ENCODE data around the gene OR2C3. TPM values are rescaled to one million over a fixed set of nuclear protein-coding genes. Genes with fewer than 3 reads are reported as not detected.

OR2C3 gene
- total RNA-seq, 1 experiment from 2014 or later = not detected

DNA sequence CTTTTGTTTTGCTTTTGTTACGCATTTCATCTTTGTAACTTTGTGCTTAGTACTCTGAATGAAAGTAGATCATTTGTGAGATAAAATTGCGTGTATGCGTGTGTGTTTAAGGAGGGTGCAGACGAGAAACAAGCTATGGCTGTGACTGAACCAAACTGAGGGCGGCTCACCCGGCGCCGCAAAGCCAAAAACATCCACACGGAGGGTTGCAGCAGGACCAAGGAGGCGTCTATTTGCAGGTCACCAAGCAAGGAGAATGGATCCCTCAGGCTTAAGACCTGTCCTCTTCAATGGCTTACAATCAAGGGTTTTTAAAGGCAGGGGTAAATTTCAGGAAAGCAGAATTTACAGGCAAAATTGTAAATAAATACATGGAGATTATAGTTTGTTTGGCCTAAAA is 25.5 kb upstream of the OR2C3 start:
- CTCF ChIA-PET = no interaction called here

DNA sequence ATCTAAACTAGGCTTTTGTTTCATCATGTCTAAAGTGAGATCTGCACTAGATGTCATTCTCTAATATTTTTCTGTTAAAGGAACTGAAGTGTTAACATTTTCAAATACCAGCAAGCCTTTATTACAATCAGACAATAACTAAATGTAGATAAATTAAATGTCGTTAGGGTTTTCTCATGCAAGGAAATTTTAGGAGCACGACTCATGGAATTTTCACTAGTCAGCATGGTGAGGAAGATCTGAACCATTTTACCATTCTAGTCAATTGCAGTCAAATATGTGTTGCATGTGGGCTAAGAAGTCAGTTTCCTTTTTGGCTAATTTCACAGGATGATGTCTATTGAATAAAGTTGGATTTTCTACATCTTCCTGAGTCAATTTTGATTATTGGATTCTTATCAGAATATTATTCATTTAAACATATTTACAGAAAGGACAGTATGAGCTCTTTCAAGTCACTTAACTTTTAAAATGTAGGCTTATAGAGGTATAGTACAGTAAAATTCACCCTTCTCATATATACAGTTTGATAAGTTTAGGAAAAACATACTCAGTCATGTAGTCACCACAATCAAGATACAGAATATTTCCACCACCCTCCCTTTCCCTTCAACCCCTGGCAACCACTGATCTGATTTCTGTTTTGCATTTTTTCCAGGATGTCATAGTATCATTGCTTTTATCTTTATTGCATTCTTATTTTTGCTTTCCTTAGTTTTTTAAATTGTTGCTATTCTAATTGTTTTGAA is 21.9 kb upstream of the OR2C3 start:
- Histone ChIP-seq H3K27me3 (ENCODE audit: insufficient read depth, low read length) (no peaks in the 10 kb centered on the region), H3K4me2 (ENCODE audit: low read length) (no peak overlapping the region), H3K9me3 (ENCODE audit: control insufficient read depth in 1 of 2, insufficient read depth in 1 of 2, low read depth in 1 of 2, low read length in 2 of 2) (no peaks in the 10 kb centered on the region; a peak in 1 of 4 replicates), H3K4me1 (ENCODE audit: control insufficient read depth in 1 of 2, insufficient read depth in 2 of 2, low read length in 2 of 2) (no peaks in the 10 kb centered on the region), H3K9ac (ENCODE audit: low read length) (no peak overlapping the region), H3K27ac (ENCODE audit: low read depth, low read length) (no peak overlapping the region), H3K9me2 (ENCODE audit: insufficient read depth) (no peaks in the 10 kb centered on the region), H2AFZ (ENCODE audit: low read depth, low read length, poor library complexity, severe bottlenecking) (no peak overlapping the region), H3K4me3 (replicated peaks in 1 of 2; ENCODE audit: low read depth in 1 of 2, low read length in 2 of 2) (no peak overlapping the region), H3K36me3 (ENCODE audit: control insufficient read depth in 1 of 2, insufficient read depth in 2 of 2, low read length in 2 of 2) (no peaks in the 10 kb centered on the region), H3K79me2 (ENCODE audit: insufficient read depth, low read length) (no peaks in the 10 kb centered on the region), H4K20me1 (ENCODE audit: insufficient read depth) (no peaks in the 10 kb centered on the region)
- CTCF ChIA-PET = no interaction called here
- DNase-seq (ENCODE audit: low read depth, low spot score) = no peak
- BruUV-seq (replicated peaks) = no TSS peak
- RAD21 ChIA-PET (ENCODE audit: low non-redundant PET in 1 of 2, low total read pairs in 2 of 2, uncharacterized antibody in 2 of 2, unreplicated experiment in 2 of 2) = no interaction called here
- ATAC-seq = no peak
- POLR2A ChIA-PET = no interaction called here
- intact Hi-C loops (cut with micrococcal nuclease) = no loop called here
- TF ChIP-seq JUND (IDR thresholded peaks at IDR 0.05) = no peak
- no peak for TF ChIP-seq TCF7L2 (IDR thresholded peaks at IDR 0.05; ENCODE audit: borderline replicate concordance, extremely low read depth, insufficient read depth, insufficient read length)
- no peak for TF ChIP-seq CEBPB (IDR thresholded peaks at IDR 0.05; ENCODE audit: low read depth)
- no peak for TF ChIP-seq SRF (IDR thresholded peaks at IDR 0.05; ENCODE audit: low read depth)
- TF ChIP-seq YY1 (IDR thresholded peaks at IDR 0.05; ENCODE audit: extremely low read depth, insufficient replicate concordance, low read depth, low read length) = no peak
- no peak for TF ChIP-seq EZH2phosphoT487 (IDR thresholded peaks at IDR 0.05; ENCODE audit: borderline replicate concordance)
- TF ChIP-seq SIN3A (IDR thresholded peaks at IDR 0.05; ENCODE audit: low read depth) = no peak
- TF ChIP-seq CBX3 (IDR thresholded peaks at IDR 0.05; ENCODE audit: low read depth) = no peak
- no peak for TF ChIP-seq RAD21 (IDR thresholded peaks at IDR 0.05; ENCODE audit: low read depth)
- TF ChIP-seq EGR1 (IDR thresholded peaks at IDR 0.05; ENCODE audit: low read depth) = no peak
- no peak for TF ChIP-seq ELF1 (IDR thresholded peaks at IDR 0.05; ENCODE audit: borderline replicate concordance, low read depth)
- TF ChIP-seq, protein P1, sequence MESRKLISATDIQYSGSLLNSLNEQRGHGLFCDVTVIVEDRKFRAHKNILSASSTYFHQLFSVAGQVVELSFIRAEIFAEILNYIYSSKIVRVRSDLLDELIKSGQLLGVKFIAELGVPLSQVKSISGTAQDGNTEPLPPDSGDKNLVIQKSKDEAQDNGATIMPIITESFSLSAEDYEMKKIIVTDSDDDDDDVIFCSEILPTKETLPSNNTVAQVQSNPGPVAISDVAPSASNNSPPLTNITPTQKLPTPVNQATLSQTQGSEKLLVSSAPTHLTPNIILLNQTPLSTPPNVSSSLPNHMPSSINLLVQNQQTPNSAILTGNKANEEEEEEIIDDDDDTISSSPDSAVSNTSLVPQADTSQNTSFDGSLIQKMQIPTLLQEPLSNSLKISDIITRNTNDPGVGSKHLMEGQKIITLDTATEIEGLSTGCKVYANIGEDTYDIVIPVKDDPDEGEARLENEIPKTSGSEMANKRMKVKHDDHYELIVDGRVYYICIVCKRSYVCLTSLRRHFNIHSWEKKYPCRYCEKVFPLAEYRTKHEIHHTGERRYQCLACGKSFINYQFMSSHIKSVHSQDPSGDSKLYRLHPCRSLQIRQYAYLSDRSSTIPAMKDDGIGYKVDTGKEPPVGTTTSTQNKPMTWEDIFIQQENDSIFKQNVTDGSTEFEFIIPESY (IDR thresholded peaks at IDR 0.05; ENCODE audit: extremely low read depth, insufficient replicate concordance, low read length) = no peak
- TF ChIP-seq POLR2AphosphoS5 (IDR thresholded peaks at IDR 0.05; ENCODE audit: low read depth, low read length) = no peak
- no peak for TF ChIP-seq EZH2 (IDR thresholded peaks at IDR 0.05)
- TF ChIP-seq ZNF274 (IDR thresholded peaks at IDR 0.05; ENCODE audit: low read depth, low read length) = no peak

More for the DNA sequence above, 25.5 kb upstream of the OR2C3 start:
- no peaks in the 10 kb centered on the region for H3K9me2 ChIP-seq (ENCODE audit: insufficient read depth)
- no TSS peak for BruUV-seq (replicated peaks)
- H3K4me3 ChIP-seq (replicated peaks in 1 of 2; ENCODE audit: low read depth in 1 of 2, low read length in 2 of 2) = no peak overlapping the region
- RAD21 ChIA-PET (ENCODE audit: low non-redundant PET in 1 of 2, low total read pairs in 2 of 2, uncharacterized antibody in 2 of 2, unreplicated experiment in 2 of 2) = no interaction called here
- no peak for ATAC-seq
- H3K4me1 ChIP-seq (ENCODE audit: control insufficient read depth in 1 of 2, insufficient read depth in 2 of 2, low read length in 2 of 2) = no peaks in the 10 kb centered on the region
- no peaks in the 10 kb centered on the region for H3K9me3 ChIP-seq (ENCODE audit: control insufficient read depth in 1 of 2, insufficient read depth in 1 of 2, low read depth in 1 of 2, low read length in 2 of 2)
- no peaks in the 10 kb centered on the region for H4K20me1 ChIP-seq (ENCODE audit: insufficient read depth)
- H3K36me3 ChIP-seq (ENCODE audit: control insufficient read depth in 1 of 2, insufficient read depth in 2 of 2, low read length in 2 of 2) = no peaks in the 10 kb centered on the region
- no peaks in the 10 kb centered on the region for H3K79me2 ChIP-seq (ENCODE audit: insufficient read depth, low read length)
- no peak overlapping the region for H3K27ac ChIP-seq (ENCODE audit: low read depth, low read length)
- no peak for DNase-seq (ENCODE audit: low read depth, low spot score)
- no peak for TF ChIP-seq POLR2A (IDR thresholded peaks at IDR 0.05; ENCODE audit: borderline replicate concordance, extremely low read depth, insufficient read depth, insufficient read length)
- TF ChIP-seq YY1 (IDR thresholded peaks at IDR 0.05; ENCODE audit: extremely low read depth, insufficient replicate concordance, low read depth, low read length) = no peak
- TF ChIP-seq JUND (IDR thresholded peaks at IDR 0.05) = no peak
- TF ChIP-seq SP1 (IDR thresholded peaks at IDR 0.05; ENCODE audit: low read depth) = no peak
- TF ChIP-seq EZH2 (IDR thresholded peaks at IDR 0.05) = no peak
- no peak for TF ChIP-seq EGR1 (IDR thresholded peaks at IDR 0.05; ENCODE audit: low read depth)
- no peak for TF ChIP-seq SRF (IDR thresholded peaks at IDR 0.05; ENCODE audit: low read depth)
- no peak for TF ChIP-seq TCF7L2 (IDR thresholded peaks at IDR 0.05; ENCODE audit: borderline replicate concordance, extremely low read depth, insufficient read depth, insufficient read length)
- H3K27me3 ChIP-seq (ENCODE audit: insufficient read depth, low read length) = no peaks in the 10 kb centered on the region
- no peak overlapping the region for H3K9ac ChIP-seq (ENCODE audit: low read length)
- POLR2A ChIA-PET = interaction anchor here (0.9 kb wide), 1 partner anchor 10 kb away, joined by 3 read pairs; no protein-coding TSS in a partner anchor
- no peak overlapping the region for H2AFZ ChIP-seq (ENCODE audit: low read depth, low read length, poor library complexity, severe bottlenecking)
- no peak overlapping the region for H3K4me2 ChIP-seq (ENCODE audit: low read length)
- intact Hi-C loops (cut with micrococcal nuclease) = no loop called here

Measured in HCT116 (cell line).